SIG-M5 (cell line): ENCODE results near the gene APMAP.
A peak's percentile ranks its signal among the peaks of the same experiment; 100 is the strongest.
"Not testable (repeated sequence)": the region's sequence is repeated elsewhere in the genome, so short reads cannot be mapped to it uniquely, and the experiment has no call there.

Experiments used
- DNase-seq: peaks from one replicate; lab custom pipeline; 2025; lab: John Stamatoyannopoulos, UW

APMAP gene

GRCh38 chr20:24951536-24952083 lies 40.9 kb downstream of the APMAP start:
- DNase-seq = no peak

GRCh38 chr20:24950836-24951525 lies 41.6 kb downstream of the APMAP start:
- no peak for DNase-seq

- no peak for DNase-seq
These were observed 42.3 kb downstream of the APMAP start for GRCh38 chr20:24950128-24950835.

- no peak for DNase-seq
These were observed 42.8 kb downstream of the APMAP start for GRCh38 chr20:24949756-24950127.

GRCh38 chr20:24948939-24949679 lies 43.4 kb downstream of the APMAP start, which contains the start of gene CST7:
TSS of gene CST7 (plus strand) at chr20:24949269. CDS start at chr20:24949506, 237 bp downstream.
- peak; percentile 82 for DNase-seq

- DNase-seq = not testable (repeated sequence)
These were observed 44.1 kb downstream of the APMAP start for GRCh38 chr20:24948396-24948938.

- DNase-seq = not testable (repeated sequence)
These were observed 46.2 kb downstream of the APMAP start for GRCh38 chr20:24946376-24946775.

GRCh38 chr20:24943731-24944130 lies 48.8 kb downstream of the APMAP start:
- DNase-seq = no peak

GRCh38 chr20:24943196-24943595 lies 49.4 kb downstream of the APMAP start:
- no peak for DNase-seq

GRCh38 chr20:24942679-24943078 lies 49.9 kb downstream of the APMAP start:
- no peak for DNase-seq

GRCh38 chr20:24939036-24939435 lies 53.5 kb downstream of the APMAP start:
- no peak for DNase-seq

- DNase-seq = no peak
These were observed 54.1 kb downstream of the APMAP start for GRCh38 chr20:24938498-24938897.

- no peak for DNase-seq
These were observed 55.0 kb downstream of the APMAP start for GRCh38 chr20:24937579-24937978.

- DNase-seq = no peak
These were observed 55.8 kb downstream of the APMAP start for GRCh38 chr20:24936526-24937407.

- no peak for DNase-seq
These were observed 56.6 kb downstream of the APMAP start for GRCh38 chr20:24935766-24936525.

- no peak for DNase-seq
These were observed 57.4 kb downstream of the APMAP start for GRCh38 chr20:24935140-24935539.

- no peak for DNase-seq
These were observed 57.8 kb downstream of the APMAP start for GRCh38 chr20:24934716-24935115.

GRCh38 chr20:24934101-24934661 lies 58.4 kb downstream of the APMAP start:
- DNase-seq = no peak

- DNase-seq = no peak
These were observed 59.2 kb downstream of the APMAP start for GRCh38 chr20:24933266-24933908.

- DNase-seq = not testable (repeated sequence)
These were observed 60.7 kb downstream of the APMAP start for GRCh38 chr20:24931893-24932292.
